ENCODE measurements around the gene RPN2.

The RPN2 gene

GRCh38 chr20:37245216-37246150, 66.4 kb downstream of the RPN2 start:
- H3K27ac Mint-ChIP-seq: peak overlapping the region; percentile 77
- no peak overlapping the region for H3K4me3 Mint-ChIP-seq
- no peaks in the 10 kb centered on the region for H3K9me3 Mint-ChIP-seq
- peaks cover 40% of the 10 kb centered on the region for H3K36me3 Mint-ChIP-seq (ENCODE audit: low read depth)
- H3K27me3 Mint-ChIP-seq (ENCODE audit: low read depth, poor library complexity): no peaks in the 10 kb centered on the region
- TF ChIP-seq, protein P1, sequence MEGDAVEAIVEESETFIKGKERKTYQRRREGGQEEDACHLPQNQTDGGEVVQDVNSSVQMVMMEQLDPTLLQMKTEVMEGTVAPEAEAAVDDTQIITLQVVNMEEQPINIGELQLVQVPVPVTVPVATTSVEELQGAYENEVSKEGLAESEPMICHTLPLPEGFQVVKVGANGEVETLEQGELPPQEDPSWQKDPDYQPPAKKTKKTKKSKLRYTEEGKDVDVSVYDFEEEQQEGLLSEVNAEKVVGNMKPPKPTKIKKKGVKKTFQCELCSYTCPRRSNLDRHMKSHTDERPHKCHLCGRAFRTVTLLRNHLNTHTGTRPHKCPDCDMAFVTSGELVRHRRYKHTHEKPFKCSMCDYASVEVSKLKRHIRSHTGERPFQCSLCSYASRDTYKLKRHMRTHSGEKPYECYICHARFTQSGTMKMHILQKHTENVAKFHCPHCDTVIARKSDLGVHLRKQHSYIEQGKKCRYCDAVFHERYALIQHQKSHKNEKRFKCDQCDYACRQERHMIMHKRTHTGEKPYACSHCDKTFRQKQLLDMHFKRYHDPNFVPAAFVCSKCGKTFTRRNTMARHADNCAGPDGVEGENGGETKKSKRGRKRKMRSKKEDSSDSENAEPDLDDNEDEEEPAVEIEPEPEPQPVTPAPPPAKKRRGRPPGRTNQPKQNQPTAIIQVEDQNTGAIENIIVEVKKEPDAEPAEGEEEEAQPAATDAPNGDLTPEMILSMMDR (IDR thresholded peaks at IDR 0.05): no peak
- H3K4me1 Mint-ChIP-seq: peaks cover 15% of the 10 kb centered on the region
- no peak for DNase-seq

DNA sequence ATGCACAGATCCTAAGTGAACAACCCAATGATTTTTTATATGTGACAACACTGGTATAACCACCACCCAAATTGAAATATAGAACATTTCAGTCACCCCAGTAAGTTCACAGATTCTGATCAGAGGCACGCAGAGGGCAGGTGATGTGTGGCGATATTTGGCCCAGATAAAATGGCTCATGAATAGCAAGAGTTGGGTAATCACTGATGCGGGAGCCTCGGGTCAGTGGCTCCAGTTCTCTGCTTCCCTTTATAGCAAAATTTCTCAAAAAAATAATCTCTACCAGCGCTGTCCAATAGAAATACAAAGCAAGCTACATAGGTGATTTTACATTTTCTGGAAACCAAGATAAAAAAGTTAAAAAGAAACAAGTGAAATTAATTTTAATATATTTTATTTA, 67.6 kb downstream of the RPN2 start:
- TF ChIP-seq, protein P1 (IDR thresholded peaks at IDR 0.05): no peak
- H3K4me3 Mint-ChIP-seq: no peak overlapping the region
- peaks cover 30% of the 10 kb centered on the region for H3K36me3 Mint-ChIP-seq (ENCODE audit: low read depth)
- H3K27me3 Mint-ChIP-seq (ENCODE audit: low read depth, poor library complexity): peaks cover 3% of the 10 kb centered on the region
- no peak overlapping the region for H3K27ac Mint-ChIP-seq
- H3K4me1 Mint-ChIP-seq: peaks cover 15% of the 10 kb centered on the region
- no peaks in the 10 kb centered on the region for H3K9me3 Mint-ChIP-seq
- DNase-seq: no peak

GRCh38 chr20:37247547-37247946, 68.4 kb downstream of the RPN2 start:
- no peak overlapping the region for H3K4me3 Mint-ChIP-seq
- no peak for DNase-seq
- no peak overlapping the region for H3K27ac Mint-ChIP-seq
- peaks cover 20% of the 10 kb centered on the region for H3K4me1 Mint-ChIP-seq
- H3K36me3 Mint-ChIP-seq (ENCODE audit: low read depth): peaks cover 25% of the 10 kb centered on the region
- no peaks in the 10 kb centered on the region for H3K9me3 Mint-ChIP-seq
- TF ChIP-seq, protein P1 (IDR thresholded peaks at IDR 0.05): no peak
- peaks cover 3% of the 10 kb centered on the region for H3K27me3 Mint-ChIP-seq (ENCODE audit: low read depth, poor library complexity)

- Mint-ChIP-seq H3K36me3 (ENCODE audit: low read depth) (peaks cover 10% of the 10 kb centered on the region), H3K4me1 (peaks cover 16% of the 10 kb centered on the region), H3K4me3 (no peak overlapping the region), H3K27ac (no peak overlapping the region), H3K27me3 (ENCODE audit: low read depth, poor library complexity) (peaks cover 11% of the 10 kb centered on the region), H3K9me3 (peaks cover 3% of the 10 kb centered on the region)
- DNase-seq: no peak
- TF ChIP-seq, protein P1 (IDR thresholded peaks at IDR 0.05): no peak
Observed at GRCh38 chr20:37249304-37249703, 70.2 kb downstream of the RPN2 start.

GRCh38 chr20:37251825-37252477, 72.8 kb downstream of the RPN2 start:
- H3K9me3 Mint-ChIP-seq: peaks cover 7% of the 10 kb centered on the region
- TF ChIP-seq, protein P1 (IDR thresholded peaks at IDR 0.05): no peak
- H3K36me3 Mint-ChIP-seq (ENCODE audit: low read depth): peaks cover 10% of the 10 kb centered on the region
- peaks cover 14% of the 10 kb centered on the region for H3K27me3 Mint-ChIP-seq (ENCODE audit: low read depth, poor library complexity)
- DNase-seq: no peak
- peaks cover 10% of the 10 kb centered on the region for H3K4me1 Mint-ChIP-seq
- no peak overlapping the region for H3K4me3 Mint-ChIP-seq
- H3K27ac Mint-ChIP-seq: peak overlapping the region; percentile 53

Data from nephron progenitor cell (in vitro differentiated cells).